Measurements from ENCODE around the gene ATXN1. TPM values are rescaled to one million over a fixed set of nuclear protein-coding genes. Genes with fewer than 3 reads are reported as not detected.

Gene ATXN1
- polyA plus RNA-seq, 1 donor from 2014 or later, result 28.2 TPM

- H3F3A ChIP-seq (ENCODE audit: insufficient read depth, low read length, poor library complexity, severe bottlenecking), result no peaks in the 10 kb centered on the region
- TF ChIP-seq POLR2AphosphoS5 (IDR thresholded peaks at IDR 0.05) (no peak), REST (IDR thresholded peaks at IDR 0.05; ENCODE audit: borderline replicate concordance) (no peak), CTCF (IDR thresholded peaks at IDR 0.05; ENCODE audit: poor library complexity, severe bottlenecking) (no peak), EZH2 (IDR thresholded peaks at IDR 0.05; ENCODE audit: borderline replicate concordance, insufficient read depth, low read length, poor library complexity, severe bottlenecking) (no peak), RAD21 (conservative IDR thresholded peaks at IDR 0.05) (no peak), MXI1 (conservative IDR thresholded peaks at IDR 0.05; ENCODE audit: poor library complexity, severe bottlenecking) (no peak), TAF1 (IDR thresholded peaks at IDR 0.05; ENCODE audit: low read depth) (no peak), SMC3 (conservative IDR thresholded peaks at IDR 0.05; ENCODE audit: poor library complexity) (no peak), EP300 (conservative IDR thresholded peaks at IDR 0.05; ENCODE audit: poor library complexity, severe bottlenecking) (no peak)
- no peaks in the 10 kb centered on the region for H4K20me1 ChIP-seq (ENCODE audit: insufficient read depth)
- H3K79me2 ChIP-seq (replicated peaks; ENCODE audit: insufficient read depth, low read length), result no peaks in the 10 kb centered on the region
- no peak overlapping the region for H3K4me3 ChIP-seq (ENCODE audit: low read length)
- no peak overlapping the region for H3K9ac ChIP-seq (ENCODE audit: low read length)
- no peaks in the 10 kb centered on the region for H3K9me3 ChIP-seq (ENCODE audit: low read length)
- no peaks in the 10 kb centered on the region for H3K27me3 ChIP-seq (ENCODE audit: insufficient read depth, low read depth, low read length)
- H2AFZ ChIP-seq (ENCODE audit: low read depth, low read length), result no peak overlapping the region
- no peaks in the 10 kb centered on the region for H3K9me2 ChIP-seq (ENCODE audit: insufficient read depth, low read length)
- no peak overlapping the region for H3K27ac ChIP-seq (ENCODE audit: low read length)
- H3K36me3 ChIP-seq (ENCODE audit: insufficient read depth, low read length), result no peaks in the 10 kb centered on the region
- no peak overlapping the region for H3K4me2 ChIP-seq (ENCODE audit: low read length)
Observed at GRCh38 chr6:16421462-16421960, 339.7 kb downstream of the ATXN1 start.

GRCh38 chr6:16420715-16421461 is 340.4 kb downstream of the ATXN1 start:
- Histone ChIP-seq H3K9ac (ENCODE audit: low read length) (no peak overlapping the region), H3K79me2 (replicated peaks; ENCODE audit: insufficient read depth, low read length) (no peaks in the 10 kb centered on the region), H3K4me3 (ENCODE audit: low read length) (no peak overlapping the region), H2AFZ (ENCODE audit: low read depth, low read length) (no peak overlapping the region), H3K27me3 (ENCODE audit: insufficient read depth, low read depth, low read length) (no peaks in the 10 kb centered on the region), H3K36me3 (ENCODE audit: insufficient read depth, low read length) (no peaks in the 10 kb centered on the region), H3F3A (ENCODE audit: insufficient read depth, low read length, poor library complexity, severe bottlenecking) (no peaks in the 10 kb centered on the region), H4K20me1 (ENCODE audit: insufficient read depth) (no peaks in the 10 kb centered on the region), H3K27ac (ENCODE audit: low read length) (no peak overlapping the region), H3K9me2 (ENCODE audit: insufficient read depth, low read length) (no peaks in the 10 kb centered on the region), H3K4me2 (ENCODE audit: low read length) (no peak overlapping the region), H3K9me3 (ENCODE audit: low read length) (no peaks in the 10 kb centered on the region)
- TF ChIP-seq REST (IDR thresholded peaks at IDR 0.05; ENCODE audit: borderline replicate concordance) (no peak), EP300 (conservative IDR thresholded peaks at IDR 0.05; ENCODE audit: poor library complexity, severe bottlenecking) (no peak), POLR2AphosphoS5 (IDR thresholded peaks at IDR 0.05) (no peak), EZH2 (IDR thresholded peaks at IDR 0.05; ENCODE audit: borderline replicate concordance, insufficient read depth, low read length, poor library complexity, severe bottlenecking) (no peak), SMC3 (conservative IDR thresholded peaks at IDR 0.05; ENCODE audit: poor library complexity) (no peak), RAD21 (conservative IDR thresholded peaks at IDR 0.05) (no peak), CTCF (IDR thresholded peaks at IDR 0.05; ENCODE audit: poor library complexity, severe bottlenecking) (no peak), TAF1 (IDR thresholded peaks at IDR 0.05; ENCODE audit: low read depth) (no peak), MXI1 (conservative IDR thresholded peaks at IDR 0.05; ENCODE audit: poor library complexity, severe bottlenecking) (no peak)

All from neural cell (in vitro differentiated cells).